Measurements from ENCODE around the gene B3GNT9. TPM values are rescaled to one million over a fixed set of nuclear protein-coding genes. Genes with fewer than 3 reads are reported as not detected.

The B3GNT9 gene
- total and polyA plus RNA-seq, 2 of the 8 experiments (the other 6 are each of a cell fraction or from before 2014, with no cell fraction given), result 3.5 to 9.0 TPM

DNA sequence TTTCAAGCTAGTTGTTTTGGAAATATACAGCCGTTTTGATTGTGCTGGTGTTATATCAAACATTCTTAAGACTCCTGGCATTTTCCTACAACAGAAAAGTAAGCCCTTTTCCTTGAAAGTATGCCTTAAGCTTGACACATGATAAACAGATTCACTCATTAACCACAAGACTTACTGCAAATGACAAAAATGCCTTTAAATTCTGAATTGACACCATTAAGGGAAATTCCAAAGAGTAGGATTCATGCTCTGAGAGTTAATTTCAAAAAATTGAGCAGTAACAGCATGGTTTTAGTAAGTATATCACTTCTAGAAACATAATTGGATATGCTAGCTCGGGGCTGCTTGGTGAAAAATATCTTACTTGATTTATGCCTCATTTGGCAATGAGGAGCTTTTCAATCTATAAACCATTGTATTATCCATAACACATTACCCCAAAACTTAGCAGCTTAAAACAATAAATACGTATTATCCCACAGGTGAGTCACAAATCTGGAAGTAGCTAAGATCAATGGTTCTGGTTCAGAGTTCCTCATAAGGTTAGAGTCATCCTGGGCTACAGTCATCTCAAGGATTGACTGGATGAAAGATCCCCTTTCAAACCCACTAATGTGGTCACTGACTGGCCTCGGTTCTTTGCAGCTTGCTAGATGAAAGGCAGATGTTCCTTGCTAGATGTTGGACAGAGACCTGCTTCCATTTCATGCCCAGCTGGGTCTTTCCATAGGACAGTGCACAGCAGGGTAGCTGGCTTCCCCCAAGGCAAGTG lies 49.3 kb downstream of the B3GNT9 start (continued):
- TF ChIP-seq NANOG (IDR thresholded peaks at IDR 0.05; ENCODE audit: insufficient read depth, low read depth, low read length, poor library complexity, severe bottlenecking), result no peak
- no peak for TF ChIP-seq JUN (IDR thresholded peaks at IDR 0.05; ENCODE audit: low read depth, low read length)
- no peak for TF ChIP-seq ASH2L (IDR thresholded peaks at IDR 0.05; ENCODE audit: low read length)
- TF ChIP-seq KDM1A (IDR thresholded peaks at IDR 0.05; ENCODE audit: borderline replicate concordance, low read length), result no peak
- TF ChIP-seq RAD21 (IDR thresholded peaks at IDR 0.05 in 1 of 2, conservative IDR thresholded peaks at IDR 0.05 in 1 of 2; ENCODE audit: low read depth in 2 of 2, low read length in 2 of 2), result no peak
- no peak for TF ChIP-seq SP4 (IDR thresholded peaks at IDR 0.05; ENCODE audit: low read length)
- TF ChIP-seq GTF2F1 (IDR thresholded peaks at IDR 0.05; ENCODE audit: borderline replicate concordance, low read depth, low read length), result no peak
- TF ChIP-seq SAP30 (IDR thresholded peaks at IDR 0.05; ENCODE audit: insufficient read depth, insufficient replicate concordance, low read length), result no peak
